HG03159 (cell line): ENCODE results near the gene TAF4.

Source experiments
- ATAC-seq: cut with Tn5 transposase; IDR thresholded peaks from one replicate; pipeline ENCODE4 v1.9.1; 2021; ENCODE audit warnings: mild to moderate bottlenecking, moderate library complexity; ENCODE audit not compliant: unreplicated experiment

TAF4 gene

GRCh38 chr20:62025394-62025793, 40.3 kb downstream of the TAF4 start:
- no peak for ATAC-seq

- ATAC-seq: no peak
Measured at GRCh38 chr20:62023935-62024334, 41.7 kb downstream of the TAF4 start.

- ATAC-seq: no peak
Measured at GRCh38 chr20:62022575-62023139, 43.0 kb downstream of the TAF4 start.

- ATAC-seq: no peak
Measured at GRCh38 chr20:62021793-62022385, 43.8 kb downstream of the TAF4 start.

GRCh38 chr20:62020935-62021701, 44.6 kb downstream of the TAF4 start:
- no peak for ATAC-seq

- no peak for ATAC-seq
Measured at GRCh38 chr20:62019881-62020492, 45.7 kb downstream of the TAF4 start.

GRCh38 chr20:62019144-62019805, 46.4 kb downstream of the TAF4 start:
- no peak for ATAC-seq

- no peak for ATAC-seq
Measured at GRCh38 chr20:62018437-62019143, 47.1 kb downstream of the TAF4 start.

- ATAC-seq: no peak
Measured at GRCh38 chr20:62015540-62016288, 50.0 kb downstream of the TAF4 start.

GRCh38 chr20:62014889-62015537, 50.7 kb downstream of the TAF4 start:
- no peak for ATAC-seq

GRCh38 chr20:62014488-62014775, 51.2 kb downstream of the TAF4 start:
- no peak for ATAC-seq

GRCh38 chr20:62012631-62013030, 53.0 kb downstream of the TAF4 start:
- no peak for ATAC-seq

GRCh38 chr20:62011938-62012534, 53.6 kb downstream of the TAF4 start:
- ATAC-seq: no peak

GRCh38 chr20:62011403-62011790, 54.3 kb downstream of the TAF4 start:
- no peak for ATAC-seq

- ATAC-seq: no peak
Measured at GRCh38 chr20:62010551-62011402, 54.9 kb downstream of the TAF4 start.

- ATAC-seq: no peak
Measured at GRCh38 chr20:62009869-62010445, 55.7 kb downstream of the TAF4 start.

GRCh38 chr20:62009322-62009721, 56.4 kb downstream of the TAF4 start:
- ATAC-seq: no peak

GRCh38 chr20:62008643-62009183, 57.0 kb downstream of the TAF4 start:
- ATAC-seq: no peak
